Measurements from ENCODE around the gene SFXN5. TPM values are rescaled to one million over a fixed set of nuclear protein-coding genes. Genes with fewer than 3 reads are reported as not detected.

Gene SFXN5
- total RNA-seq, 2 experiments from 2014 or later: 12.4 to 20.0 TPM

- Mint-ChIP-seq H3K36me3 (no peaks in the 10 kb centered on the region), H3K27me3 (no peaks in the 10 kb centered on the region), H3K4me1 (no peaks in the 10 kb centered on the region), H3K27ac (no peak overlapping the region), H3K9me3 (ENCODE audit: low read depth) (no peaks in the 10 kb centered on the region), H3K4me3 (no peak overlapping the region)
- DNase-seq (no peak), ATAC-seq (no peak)
- CTCF ChIA-PET: no interaction called here
These were observed 42.7 kb downstream of the SFXN5 start for GRCh38 chr2:73028841-73029240.

GRCh38 chr2:73027340-73027739 is 44.2 kb downstream of the SFXN5 start:
- no peak overlapping the region for H3K4me3 Mint-ChIP-seq
- DNase-seq: no peak
- no peak for ATAC-seq
- no peaks in the 10 kb centered on the region for H3K4me1 Mint-ChIP-seq
- H3K27ac Mint-ChIP-seq: no peak overlapping the region
- H3K9me3 Mint-ChIP-seq (ENCODE audit: low read depth): no peaks in the 10 kb centered on the region
- CTCF ChIA-PET: interaction anchor here (0.6 to 1.0 kb wide), 2 partner anchors 8 to 150 kb away, joined by 3 to 6 read pairs; no protein-coding TSS in a partner anchor
- H3K36me3 Mint-ChIP-seq: no peaks in the 10 kb centered on the region
- no peaks in the 10 kb centered on the region for H3K27me3 Mint-ChIP-seq

- H3K4me1 Mint-ChIP-seq: peaks cover 2% of the 10 kb centered on the region
- DNase-seq: no peak
- H3K27ac Mint-ChIP-seq: no peak overlapping the region
- no peak overlapping the region for H3K4me3 Mint-ChIP-seq
- no peak for ATAC-seq
- no peaks in the 10 kb centered on the region for H3K9me3 Mint-ChIP-seq (ENCODE audit: low read depth)
- CTCF ChIA-PET: no interaction called here
- H3K27me3 Mint-ChIP-seq: no peaks in the 10 kb centered on the region
- no peaks in the 10 kb centered on the region for H3K36me3 Mint-ChIP-seq
These were observed 48.0 kb downstream of the SFXN5 start for GRCh38 chr2:73023497-73023896.

- Mint-ChIP-seq H3K4me3 (no peak overlapping the region), H3K4me1 (peaks cover 2% of the 10 kb centered on the region), H3K27ac (no peak overlapping the region), H3K9me3 (ENCODE audit: low read depth) (no peaks in the 10 kb centered on the region), H3K27me3 (no peaks in the 10 kb centered on the region), H3K36me3 (no peaks in the 10 kb centered on the region)
- DNase-seq (no peak), ATAC-seq (no peak)
- CTCF ChIA-PET: no interaction called here
These were observed 49.4 kb downstream of the SFXN5 start for GRCh38 chr2:73022024-73022568.

GRCh38 chr2:73021371-73022010 is 50.0 kb downstream of the SFXN5 start:
- ATAC-seq (no peak), DNase-seq (no peak)
- peaks cover 2% of the 10 kb centered on the region for H3K4me1 Mint-ChIP-seq
- no peaks in the 10 kb centered on the region for H3K27me3 Mint-ChIP-seq
- no peak overlapping the region for H3K27ac Mint-ChIP-seq
- no peaks in the 10 kb centered on the region for H3K36me3 Mint-ChIP-seq
- CTCF ChIA-PET: no interaction called here
- H3K4me3 Mint-ChIP-seq: no peak overlapping the region
- no peaks in the 10 kb centered on the region for H3K9me3 Mint-ChIP-seq (ENCODE audit: low read depth)

- no peaks in the 10 kb centered on the region for H3K9me3 Mint-ChIP-seq (ENCODE audit: low read depth)
- DNase-seq (no peak), ATAC-seq (no peak)
- no peaks in the 10 kb centered on the region for H3K27me3 Mint-ChIP-seq
- H3K4me3 Mint-ChIP-seq: no peak overlapping the region
- H3K4me1 Mint-ChIP-seq: peaks cover 2% of the 10 kb centered on the region
- H3K36me3 Mint-ChIP-seq: peaks cover 1% of the 10 kb centered on the region
- CTCF ChIA-PET: no interaction called here
- H3K27ac Mint-ChIP-seq: no peak overlapping the region
These were observed 50.7 kb downstream of the SFXN5 start for GRCh38 chr2:73020657-73021370.

- Mint-ChIP-seq H3K4me3 (no peak overlapping the region), H3K9me3 (ENCODE audit: low read depth) (no peaks in the 10 kb centered on the region)
These were observed 51.2 kb downstream of the SFXN5 start for GRCh38 chr2:73020306-73020656.

GRCh38 chr2:73018188-73018825 is 53.2 kb downstream of the SFXN5 start:
- no peaks in the 10 kb centered on the region for H3K27me3 Mint-ChIP-seq
- H3K36me3 Mint-ChIP-seq: peaks cover 1% of the 10 kb centered on the region
- DNase-seq: no peak
- H3K4me3 Mint-ChIP-seq: no peak overlapping the region
- peaks cover 2% of the 10 kb centered on the region for H3K4me1 Mint-ChIP-seq
- CTCF ChIA-PET: interaction anchor here (1.2 kb wide), 1 partner anchor 159 kb away, joined by 3 read pairs; no protein-coding TSS in a partner anchor
- ATAC-seq: no peak
- H3K27ac Mint-ChIP-seq: no peak overlapping the region
- H3K9me3 Mint-ChIP-seq (ENCODE audit: low read depth): no peaks in the 10 kb centered on the region

More at GRCh38 chr2:73020306-73020656, 51.2 kb downstream of the SFXN5 start:
- ATAC-seq: no peak
- no peaks in the 10 kb centered on the region for H3K27me3 Mint-ChIP-seq
- no peak for DNase-seq
- H3K36me3 Mint-ChIP-seq: peaks cover 1% of the 10 kb centered on the region
- peaks cover 2% of the 10 kb centered on the region for H3K4me1 Mint-ChIP-seq
- CTCF ChIA-PET: no interaction called here
- no peak overlapping the region for H3K27ac Mint-ChIP-seq

- ATAC-seq (no peak), DNase-seq (no peak)
- Mint-ChIP-seq H3K4me3 (no peak overlapping the region), H3K36me3 (peaks cover 1% of the 10 kb centered on the region), H3K27me3 (peaks cover 6% of the 10 kb centered on the region), H3K27ac (no peak overlapping the region), H3K4me1 (no peaks in the 10 kb centered on the region), H3K9me3 (ENCODE audit: low read depth) (no peaks in the 10 kb centered on the region)
- CTCF ChIA-PET: no interaction called here
These were observed 57.6 kb downstream of the SFXN5 start for GRCh38 chr2:73013936-73014335.

- no peaks in the 10 kb centered on the region for H3K9me3 Mint-ChIP-seq (ENCODE audit: low read depth)
These were observed 62.2 kb downstream of the SFXN5 start for GRCh38 chr2:73009177-73009839.

GRCh38 chr2:73008766-73009135 is 62.8 kb downstream of the SFXN5 start:
- CTCF ChIA-PET: no interaction called here
- no peak for DNase-seq
- ATAC-seq: no peak
- no peaks in the 10 kb centered on the region for H3K36me3 Mint-ChIP-seq
- H3K27ac Mint-ChIP-seq: no peak overlapping the region
- no peak overlapping the region for H3K4me3 Mint-ChIP-seq
- H3K4me1 Mint-ChIP-seq: no peaks in the 10 kb centered on the region
- H3K9me3 Mint-ChIP-seq (ENCODE audit: low read depth): no peaks in the 10 kb centered on the region
- peaks cover 6% of the 10 kb centered on the region for H3K27me3 Mint-ChIP-seq

More at GRCh38 chr2:73009177-73009839, 62.2 kb downstream of the SFXN5 start:
- DNase-seq (no peak), ATAC-seq (no peak)
- no peaks in the 10 kb centered on the region for H3K36me3 Mint-ChIP-seq
- H3K27me3 Mint-ChIP-seq: peaks cover 6% of the 10 kb centered on the region
- CTCF ChIA-PET: no interaction called here
- no peak overlapping the region for H3K4me3 Mint-ChIP-seq
- no peak overlapping the region for H3K27ac Mint-ChIP-seq
- no peaks in the 10 kb centered on the region for H3K4me1 Mint-ChIP-seq

- ATAC-seq: no peak
- Mint-ChIP-seq H3K27ac (no peak overlapping the region), H3K27me3 (peaks cover 6% of the 10 kb centered on the region), H3K4me3 (no peak overlapping the region), H3K36me3 (no peaks in the 10 kb centered on the region), H3K4me1 (no peaks in the 10 kb centered on the region), H3K9me3 (ENCODE audit: low read depth) (no peaks in the 10 kb centered on the region)
- DNase-seq: no peak
- CTCF ChIA-PET: no interaction called here
These were observed 63.3 kb downstream of the SFXN5 start for GRCh38 chr2:73007991-73008765.

Data from activated CD8-positive, alpha-beta memory T cell treated with anti-CD3 and anti-CD28 coated beads, Interleukin-2, amount 10 ng/mL, durations not matched to agents 7 days and 5 days (primary cell).